Peyer's patch (tissue), 4 donors: ENCODE measurements around the gene PAX1. TPM values are rescaled to one million over a fixed set of nuclear protein-coding genes. Genes with fewer than 3 reads are reported as not detected.

Source experiments
- DNase-seq, 3 donors: peaks; one replicate each; pipeline ENCODE4 v3.0.0-alpha.2; 2017 to 2019
- H3K27ac ChIP-seq, 4 donors: fragments of 200-600 bp; sonication (generic); one replicate each; pipeline ENCODE4 v1.5.1; 2016 to 2019
- H3K27me3 ChIP-seq, 2 donors: fragments of 200-600 bp; sonication (generic); one replicate each; pipeline ENCODE4 v1.5.1; 2019
- H3K36me3 ChIP-seq, 3 donors: fragments of 200-600 bp; sonication (generic); one replicate each; pipeline ENCODE4 v1.5.1; 2016 to 2019
- H3K4me1 ChIP-seq, 4 donors: fragments of 200-600 bp; sonication (generic); one replicate each; pipeline ENCODE4 v1.5.1; 2016 to 2019
- H3K4me3 ChIP-seq, 4 donors: fragments of 200-600 bp; sonication (generic); 1 replicate in 3 of 4; 2 replicates in 1 of 4; pipeline ENCODE4 v1.5.1; 2016 to 2019; ENCODE audit warnings: mild to moderate bottlenecking in 1 of 4
- H3K9me3 ChIP-seq, 4 donors: fragments of 200-600 bp; sonication (generic); one replicate each; pipeline ENCODE4 v1.5.1; 2016 to 2019; ENCODE audit warnings: mild to moderate bottlenecking in 1 of 4
- CTCF ChIP-seq, 6 experiments: fragments of 450-650 bp in 4 of 6; fragments of 200-600 bp in 2 of 6; sonication (generic) in 1 of 6; IDR thresholded peaks; one replicate each; pipeline ENCODE4 v1.5.1; 2017 to 2019; ENCODE audit warnings: antibody characterized with exemption in 6 of 6, mild to moderate bottlenecking in 3 of 6, moderate library complexity in 1 of 6
- POLR2A ChIP-seq, 2 donors: fragments of 450-650 bp; IDR thresholded peaks; one replicate each; pipeline ENCODE4 v1.5.1; 2017; ENCODE audit warnings: antibody characterized with exemption in 2 of 2, mild to moderate bottlenecking in 2 of 2, moderate library complexity in 2 of 2
- small RNA-seq, 2 donors: library from RNA; depleted of rRNA; stranded (forward); fragments of <200 nt; gene quantifications; one replicate each; pipeline ENCODE3, GENCODE V24; 2016
- total RNA-seq, 4 donors: library from RNA; depleted of rRNA; stranded (reverse); fragments of >200 nt; gene quantifications; one replicate each; pipeline ENCODE4 v1.1.0, GENCODE V29; 2016

The PAX1 gene
- total RNA-seq, 4 donors from 2014 or later = not detected

GRCh38 chr20:21767200-21767738 lies 61.8 kb downstream of the PAX1 start:
- Histone ChIP-seq H3K4me3 (no peak overlapping the region), H3K27me3 (no peaks in the 10 kb centered on the region)
- DNase-seq = no peak

GRCh38 chr20:21767739-21768223 lies 62.3 kb downstream of the PAX1 start:
- H3K36me3 ChIP-seq = no peaks in the 10 kb centered on the region
- no peak overlapping the region for H3K4me3 ChIP-seq
- no peaks in the 10 kb centered on the region for H3K9me3 ChIP-seq
- H3K4me1 ChIP-seq = no peaks in the 10 kb centered on the region
- no peak overlapping the region for H3K27ac ChIP-seq
- no peaks in the 10 kb centered on the region for H3K27me3 ChIP-seq
- no peak for DNase-seq
- TF ChIP-seq POLR2A (IDR thresholded peaks at IDR 0.05) (no peak), CTCF (IDR thresholded peaks at IDR 0.05) (no peak)

More at GRCh38 chr20:21767200-21767738, 61.8 kb downstream of the PAX1 start:
- TF ChIP-seq CTCF (IDR thresholded peaks at IDR 0.05) (no peak), POLR2A (IDR thresholded peaks at IDR 0.05) (no peak)
- H3K27ac ChIP-seq = no peak overlapping the region
- no peaks in the 10 kb centered on the region for H3K9me3 ChIP-seq
- H3K4me1 ChIP-seq = no peaks in the 10 kb centered on the region
- no peaks in the 10 kb centered on the region for H3K36me3 ChIP-seq

Small RNA genes within 50 kb of the gene (small RNA-seq; reads per million reads assigned to genes)
- gene RPL41P1 = 0 reads per million in 2 donors

Other genes starting within 250 kb of the PAX1 start
- gene NKX2-2, start 191.6 kb upstream of the PAX1 start, total RNA-seq = 1 to 10 TPM; 1.7 to 3.9 (median 2.9) TPM